SK-N-SH treated with all-trans-retinoic acid at 6 μM for 48 hours (cell line): ENCODE data around the gene RAPH1.
"Not testable (repeated sequence)": the region's sequence is repeated elsewhere in the genome, so short reads cannot be mapped to it uniquely, and the experiment has no call there.

ENCODE experiments used
- ATAC-seq: fragments of 200-7000 bp; cut with Tn5 transposase; 3 replicates; pipeline ENCODE4 v1.9.1; 2020; ENCODE audit warnings: mild to moderate bottlenecking, moderate library complexity
- ARNTL ChIP-seq: fragments of 450-650 bp; formaldehyde crosslinking; IDR thresholded peaks from 2 replicates; pipeline ENCODE4 v1.5.0; 2020; ENCODE audit warnings: low read depth, mild to moderate bottlenecking, moderate library complexity, borderline replicate concordance
- BACH2 ChIP-seq: fragments of 250-450 bp; sonication (Bioruptor Pico); IDR thresholded peaks from 2 replicates; pipeline ENCODE4 v1.9.0; 2021; ENCODE audit warnings: mild to moderate bottlenecking, borderline replicate concordance
- CSRNP3 ChIP-seq: fragments of 250-450 bp; sonication (Bioruptor Pico); IDR thresholded peaks from 2 replicates; pipeline ENCODE4 v1.5.1; 2021; ENCODE audit warnings: mild to moderate bottlenecking, moderate library complexity
- ESRRG ChIP-seq: fragments of 250-450 bp; sonication (Bioruptor Pico); IDR thresholded peaks from 2 replicates; pipeline ENCODE4 v1.6.1; 2021; ENCODE audit warnings: mild to moderate bottlenecking
- GLIS3 ChIP-seq: fragments of 250-450 bp; sonication (Bioruptor Pico); IDR thresholded peaks from 2 replicates; pipeline ENCODE4 v1.5.0; 2020; ENCODE audit warnings: mild to moderate bottlenecking, moderate library complexity
- ISL1 ChIP-seq: fragments of 250-450 bp; sonication (Bioruptor Pico); IDR thresholded peaks from 2 replicates; pipeline ENCODE4 v2.1.2; 2022; ENCODE audit warnings: mild to moderate bottlenecking, moderate library complexity
- OSR1 ChIP-seq: fragments of 250-450 bp; sonication (Bioruptor Pico); IDR thresholded peaks from 2 replicates; pipeline ENCODE4 v1.8.0; 2022; ENCODE audit warnings: moderate library complexity, mild to moderate bottlenecking, inconsistent platforms
- PPARA ChIP-seq: fragments of 250-450 bp; sonication (Bioruptor Pico); IDR thresholded peaks from 2 replicates; pipeline ENCODE4 v1.5.0; 2020; ENCODE audit warnings: mild to moderate bottlenecking, borderline replicate concordance
- RARB ChIP-seq: fragments of 250-450 bp; sonication (Bioruptor Pico); IDR thresholded peaks from 2 replicates; pipeline ENCODE4 v1.8.0; 2021; ENCODE audit warnings: mild to moderate bottlenecking, moderate library complexity
- SNAI2 ChIP-seq: fragments of 250-450 bp; sonication (Bioruptor Pico); IDR thresholded peaks from 2 replicates; pipeline ENCODE4 v1.5.0; 2020; ENCODE audit warnings: mild to moderate bottlenecking, moderate library complexity
- TCF4 ChIP-seq: fragments of 250-450 bp; sonication (Bioruptor Pico); IDR thresholded peaks from 2 replicates; pipeline ENCODE4 v1.8.0; 2021; ENCODE audit warnings: mild to moderate bottlenecking, moderate library complexity, borderline replicate concordance
- TOX ChIP-seq: fragments of 250-450 bp; sonication (Bioruptor Pico); IDR thresholded peaks from 2 replicates; pipeline ENCODE4 v1.8.0; 2021; ENCODE audit warnings: mild to moderate bottlenecking, moderate library complexity, borderline replicate concordance
- ZC3H10 ChIP-seq: fragments of 250-450 bp; sonication (Bioruptor Pico); IDR thresholded peaks from 2 replicates; pipeline ENCODE4 v1.5.1; 2021; ENCODE audit warnings: mild to moderate bottlenecking, moderate library complexity
- ZFP3 ChIP-seq: fragments of 250-450 bp; sonication (Bioruptor Pico); IDR thresholded peaks from 2 replicates; pipeline ENCODE4 v1.5.0; 2020; ENCODE audit warnings: mild to moderate bottlenecking, moderate library complexity
- ZFP30 ChIP-seq: fragments of 450-650 bp; formaldehyde crosslinking; IDR thresholded peaks from 2 replicates; pipeline ENCODE4 v1.5.0; 2022; ENCODE audit warnings: mild to moderate bottlenecking, moderate library complexity
- ZNF565 ChIP-seq: fragments of 450-650 bp; formaldehyde crosslinking; conservative IDR thresholded peaks from 2 replicates; pipeline ENCODE4 v1.5.0; 2020; ENCODE audit warnings: low read depth, mild to moderate bottlenecking, moderate library complexity
- ZNF70 ChIP-seq: fragments of 450-650 bp; formaldehyde crosslinking; IDR thresholded peaks from 2 replicates; pipeline ENCODE4 v1.5.0; 2020; ENCODE audit warnings: mild to moderate bottlenecking, moderate library complexity
- ZNF8 ChIP-seq: fragments of 450-650 bp; formaldehyde crosslinking; IDR thresholded peaks from 2 replicates; pipeline ENCODE4 v1.5.0; 2020; ENCODE audit warnings: mild to moderate bottlenecking, moderate library complexity
- TF ChIP-seq, protein P1 (sequence below): fragments of 250-450 bp; sonication (Bioruptor Pico); IDR thresholded peaks from 2 replicates; pipeline ENCODE4 v1.5.1; 2020; ENCODE audit warnings: low read depth, mild to moderate bottlenecking, moderate library complexity
- TF ChIP-seq, protein P2 (sequence below): fragments of 250-450 bp; sonication (Bioruptor Pico); IDR thresholded peaks from 2 replicates; pipeline ENCODE4 v1.8.0; 2020; ENCODE audit warnings: mild to moderate bottlenecking, moderate library complexity, borderline replicate concordance
- TF ChIP-seq, protein P3 (sequence below): fragments of 250-450 bp; sonication (Bioruptor Pico); IDR thresholded peaks from 2 replicates; pipeline ENCODE4 v1.5.0; 2020; ENCODE audit warnings: mild to moderate bottlenecking, moderate library complexity
- TF ChIP-seq, protein P4 (sequence below): fragments of 250-450 bp; sonication (Bioruptor Pico); IDR thresholded peaks from 2 replicates; pipeline ENCODE4 v1.8.0; 2021; ENCODE audit warnings: low read depth, mild to moderate bottlenecking, moderate library complexity, borderline replicate concordance

RAPH1 gene

DNA sequence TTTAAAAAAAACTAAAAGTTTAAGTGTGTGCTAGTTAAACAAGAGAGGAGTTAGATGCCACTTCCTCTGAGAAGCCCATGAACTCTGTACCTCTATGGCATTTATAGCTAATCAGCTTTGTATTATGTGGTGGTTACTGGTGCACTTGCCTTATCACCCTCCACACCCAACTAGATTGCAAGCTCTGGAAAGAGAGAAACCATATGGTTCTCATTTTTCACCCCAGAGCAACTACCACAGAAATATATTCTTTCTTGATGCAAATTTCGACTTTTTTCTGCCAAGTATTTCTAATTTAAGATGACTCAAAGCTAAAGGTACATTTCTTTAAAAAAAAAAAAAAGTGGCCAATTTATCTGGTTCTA lies 24.2 kb downstream of the RAPH1 start:
- peak; percentile 70 for ATAC-seq

DNA sequence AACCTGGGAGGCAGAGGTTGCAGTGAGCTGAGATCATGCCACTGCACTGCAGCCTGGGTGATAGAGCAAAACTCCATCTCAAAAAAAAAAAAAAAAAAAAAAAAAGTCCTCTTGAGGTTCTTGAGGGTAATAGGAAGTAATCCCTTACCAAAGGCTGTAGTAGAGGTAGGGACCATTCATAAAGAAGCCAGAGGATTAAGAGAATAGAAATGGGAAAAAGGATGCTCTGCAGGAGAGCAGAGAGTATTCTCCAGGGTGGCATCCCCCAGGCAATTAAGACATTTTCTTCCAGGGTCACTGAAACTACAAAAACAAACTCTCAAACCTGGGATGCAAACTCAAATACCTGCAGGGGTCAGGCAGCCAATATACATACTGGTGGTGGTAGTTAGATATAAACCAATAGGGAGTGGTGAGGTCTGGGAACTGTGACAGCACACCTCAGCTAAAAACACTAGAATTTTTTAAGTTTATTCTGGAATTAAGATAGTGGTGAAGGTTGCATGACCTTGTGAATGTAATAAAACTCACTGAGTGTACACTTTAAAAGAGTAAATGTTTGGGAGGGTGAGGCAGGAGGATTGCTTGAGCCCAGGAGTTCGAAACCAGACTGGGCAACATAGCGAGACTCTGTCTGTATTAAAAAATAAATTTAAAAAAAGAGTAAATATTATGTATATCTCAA lies 24.7 kb downstream of the RAPH1 start:
- TF ChIP-seq TOX (no peak), ISL1 (CRISPR knock-in tag) (no peak), SNAI2 (CRISPR knock-in tag) (no peak), ZNF8 (no peak), TCF4 (CRISPR knock-in tag) (no peak), GLIS3 (CRISPR knock-in tag) (no peak)
- TF ChIP-seq, protein P1, sequence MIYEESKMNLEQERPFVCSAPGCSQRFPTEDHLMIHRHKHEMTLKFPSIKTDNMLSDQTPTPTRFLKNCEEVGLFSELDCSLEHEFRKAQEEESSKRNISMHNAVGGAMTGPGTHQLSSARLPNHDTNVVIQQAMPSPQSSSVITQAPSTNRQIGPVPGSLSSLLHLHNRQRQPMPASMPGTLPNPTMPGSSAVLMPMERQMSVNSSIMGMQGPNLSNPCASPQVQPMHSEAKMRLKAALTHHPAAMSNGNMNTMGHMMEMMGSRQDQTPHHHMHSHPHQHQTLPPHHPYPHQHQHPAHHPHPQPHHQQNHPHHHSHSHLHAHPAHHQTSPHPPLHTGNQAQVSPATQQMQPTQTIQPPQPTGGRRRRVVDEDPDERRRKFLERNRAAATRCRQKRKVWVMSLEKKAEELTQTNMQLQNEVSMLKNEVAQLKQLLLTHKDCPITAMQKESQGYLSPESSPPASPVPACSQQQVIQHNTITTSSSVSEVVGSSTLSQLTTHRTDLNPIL = no peak
- no peak; the same call in 2 of the 3 replicates for ATAC-seq

More for the DNA sequence above, 24.2 kb downstream of the RAPH1 start:
- TF ChIP-seq, protein P2, sequence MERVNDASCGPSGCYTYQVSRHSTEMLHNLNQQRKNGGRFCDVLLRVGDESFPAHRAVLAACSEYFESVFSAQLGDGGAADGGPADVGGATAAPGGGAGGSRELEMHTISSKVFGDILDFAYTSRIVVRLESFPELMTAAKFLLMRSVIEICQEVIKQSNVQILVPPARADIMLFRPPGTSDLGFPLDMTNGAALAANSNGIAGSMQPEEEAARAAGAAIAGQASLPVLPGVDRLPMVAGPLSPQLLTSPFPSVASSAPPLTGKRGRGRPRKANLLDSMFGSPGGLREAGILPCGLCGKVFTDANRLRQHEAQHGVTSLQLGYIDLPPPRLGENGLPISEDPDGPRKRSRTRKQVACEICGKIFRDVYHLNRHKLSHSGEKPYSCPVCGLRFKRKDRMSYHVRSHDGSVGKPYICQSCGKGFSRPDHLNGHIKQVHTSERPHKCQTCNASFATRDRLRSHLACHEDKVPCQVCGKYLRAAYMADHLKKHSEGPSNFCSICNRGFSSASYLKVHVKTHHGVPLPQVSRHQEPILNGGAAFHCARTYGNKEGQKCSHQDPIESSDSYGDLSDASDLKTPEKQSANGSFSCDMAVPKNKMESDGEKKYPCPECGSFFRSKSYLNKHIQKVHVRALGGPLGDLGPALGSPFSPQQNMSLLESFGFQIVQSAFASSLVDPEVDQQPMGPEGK (CRISPR knock-in tag) = no peak
- no peak for TF ChIP-seq ZNF70 (CRISPR knock-in tag)
- no peak for TF ChIP-seq BACH2 (CRISPR knock-in tag)
- TF ChIP-seq ESRRG (CRISPR knock-in tag) = no peak
- TF ChIP-seq ZC3H10 (CRISPR knock-in tag) = no peak
- no peak for TF ChIP-seq RARB (CRISPR knock-in tag)
- no peak for TF ChIP-seq ZNF565 (CRISPR knock-in tag)
- TF ChIP-seq, protein P3, sequence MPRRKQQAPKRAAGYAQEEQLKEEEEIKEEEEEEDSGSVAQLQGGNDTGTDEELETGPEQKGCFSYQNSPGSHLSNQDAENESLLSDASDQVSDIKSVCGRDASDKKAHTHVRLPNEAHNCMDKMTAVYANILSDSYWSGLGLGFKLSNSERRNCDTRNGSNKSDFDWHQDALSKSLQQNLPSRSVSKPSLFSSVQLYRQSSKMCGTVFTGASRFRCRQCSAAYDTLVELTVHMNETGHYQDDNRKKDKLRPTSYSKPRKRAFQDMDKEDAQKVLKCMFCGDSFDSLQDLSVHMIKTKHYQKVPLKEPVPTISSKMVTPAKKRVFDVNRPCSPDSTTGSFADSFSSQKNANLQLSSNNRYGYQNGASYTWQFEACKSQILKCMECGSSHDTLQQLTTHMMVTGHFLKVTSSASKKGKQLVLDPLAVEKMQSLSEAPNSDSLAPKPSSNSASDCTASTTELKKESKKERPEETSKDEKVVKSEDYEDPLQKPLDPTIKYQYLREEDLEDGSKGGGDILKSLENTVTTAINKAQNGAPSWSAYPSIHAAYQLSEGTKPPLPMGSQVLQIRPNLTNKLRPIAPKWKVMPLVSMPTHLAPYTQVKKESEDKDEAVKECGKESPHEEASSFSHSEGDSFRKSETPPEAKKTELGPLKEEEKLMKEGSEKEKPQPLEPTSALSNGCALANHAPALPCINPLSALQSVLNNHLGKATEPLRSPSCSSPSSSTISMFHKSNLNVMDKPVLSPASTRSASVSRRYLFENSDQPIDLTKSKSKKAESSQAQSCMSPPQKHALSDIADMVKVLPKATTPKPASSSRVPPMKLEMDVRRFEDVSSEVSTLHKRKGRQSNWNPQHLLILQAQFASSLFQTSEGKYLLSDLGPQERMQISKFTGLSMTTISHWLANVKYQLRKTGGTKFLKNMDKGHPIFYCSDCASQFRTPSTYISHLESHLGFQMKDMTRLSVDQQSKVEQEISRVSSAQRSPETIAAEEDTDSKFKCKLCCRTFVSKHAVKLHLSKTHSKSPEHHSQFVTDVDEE (CRISPR knock-in tag) = no peak
- TF ChIP-seq ZNF8 = no peak
- TF ChIP-seq ARNTL = no peak
- TF ChIP-seq, protein P1 = no peak
- TF ChIP-seq ZFP3 (CRISPR knock-in tag) = no peak
- TF ChIP-seq ISL1 (CRISPR knock-in tag) = no peak
- TF ChIP-seq, protein P4, sequence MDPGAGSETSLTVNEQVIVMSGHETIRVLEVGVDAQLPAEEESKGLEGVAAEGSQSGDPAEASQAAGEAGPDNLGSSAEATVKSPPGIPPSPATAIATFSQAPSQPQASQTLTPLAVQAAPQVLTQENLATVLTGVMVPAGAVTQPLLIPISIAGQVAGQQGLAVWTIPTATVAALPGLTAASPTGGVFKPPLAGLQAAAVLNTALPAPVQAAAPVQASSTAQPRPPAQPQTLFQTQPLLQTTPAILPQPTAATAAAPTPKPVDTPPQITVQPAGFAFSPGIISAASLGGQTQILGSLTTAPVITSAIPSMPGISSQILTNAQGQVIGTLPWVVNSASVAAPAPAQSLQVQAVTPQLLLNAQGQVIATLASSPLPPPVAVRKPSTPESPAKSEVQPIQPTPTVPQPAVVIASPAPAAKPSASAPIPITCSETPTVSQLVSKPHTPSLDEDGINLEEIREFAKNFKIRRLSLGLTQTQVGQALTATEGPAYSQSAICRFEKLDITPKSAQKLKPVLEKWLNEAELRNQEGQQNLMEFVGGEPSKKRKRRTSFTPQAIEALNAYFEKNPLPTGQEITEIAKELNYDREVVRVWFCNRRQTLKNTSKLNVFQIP = no peak
- TF ChIP-seq PPARA = no peak
- no peak for TF ChIP-seq OSR1
- no peak for TF ChIP-seq ZFP30 (CRISPR knock-in tag)
- TF ChIP-seq CSRNP3 (CRISPR knock-in tag) = no peak
- TF ChIP-seq SNAI2 (CRISPR knock-in tag) = no peak

DNA sequence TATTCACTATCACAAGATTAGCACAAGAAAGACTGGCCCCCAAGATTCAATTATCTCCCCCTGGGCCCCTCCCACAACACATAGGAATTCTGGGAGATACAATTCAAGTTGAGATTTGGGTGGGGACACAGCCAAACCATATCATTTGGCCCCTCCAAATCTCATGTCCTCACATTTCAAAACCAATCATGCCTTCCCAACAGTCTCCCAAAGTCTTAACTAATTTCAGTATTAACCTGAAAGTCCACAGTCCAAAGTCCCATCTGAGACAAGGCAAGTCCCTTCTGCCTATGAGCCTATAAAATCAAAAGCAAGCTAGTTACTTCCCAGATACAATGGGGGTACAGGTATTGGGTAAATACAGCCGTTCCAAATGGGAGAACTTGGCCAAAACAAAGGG lies 31.6 kb downstream of the RAPH1 start:
- not testable (repeated sequence) for ATAC-seq
